GM19397 (cell line): ENCODE measurements around the gene R3HDM4.
"Not testable (repeated sequence)": the region's sequence is repeated elsewhere in the genome, so short reads cannot be mapped to it uniquely, and the experiment has no call there.

Source experiments
- ATAC-seq: cut with Tn5 transposase; IDR thresholded peaks from one replicate; pipeline ENCODE4 v1.9.1; 2021; ENCODE audit warnings: mild to moderate bottlenecking, moderate library complexity; ENCODE audit not compliant: unreplicated experiment

Gene R3HDM4

GRCh38 chr19:878751-879561, 34.1 kb downstream of the R3HDM4 start:
- not testable (repeated sequence) for ATAC-seq

GRCh38 chr19:877992-878660, 34.9 kb downstream of the R3HDM4 start:
- ATAC-seq = not testable (repeated sequence)

- ATAC-seq = no peak
Measured at GRCh38 chr19:876780-877314, 36.2 kb downstream of the R3HDM4 start.

GRCh38 chr19:876089-876488, 36.9 kb downstream of the R3HDM4 start:
- no peak for ATAC-seq

- ATAC-seq = no peak
Measured at GRCh38 chr19:875265-875879, 37.6 kb downstream of the R3HDM4 start.

- ATAC-seq = no peak
Measured at GRCh38 chr19:873561-874041, 39.4 kb downstream of the R3HDM4 start.

DNA sequence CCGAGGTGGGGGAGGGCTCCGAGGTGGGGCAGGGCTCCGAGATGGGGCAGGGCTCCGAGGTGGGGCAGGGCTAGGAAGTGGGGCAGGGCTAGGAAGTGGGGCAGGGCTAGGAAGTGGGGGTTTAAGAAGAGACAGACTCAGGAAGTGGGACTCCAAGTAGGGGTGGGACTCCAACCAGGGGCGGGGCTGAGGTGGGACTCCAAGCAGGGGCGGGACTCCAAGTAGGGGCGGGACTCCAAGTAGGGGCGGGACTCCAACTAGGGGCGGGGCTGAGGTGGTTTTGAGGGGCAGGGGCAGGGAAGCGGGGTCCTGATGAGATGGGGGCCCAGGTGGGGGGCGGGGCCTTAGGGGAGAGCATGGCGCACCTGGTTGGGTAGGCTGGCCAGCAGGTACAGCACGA, 39.9 kb downstream of the R3HDM4 start:
- ATAC-seq = no peak

DNA sequence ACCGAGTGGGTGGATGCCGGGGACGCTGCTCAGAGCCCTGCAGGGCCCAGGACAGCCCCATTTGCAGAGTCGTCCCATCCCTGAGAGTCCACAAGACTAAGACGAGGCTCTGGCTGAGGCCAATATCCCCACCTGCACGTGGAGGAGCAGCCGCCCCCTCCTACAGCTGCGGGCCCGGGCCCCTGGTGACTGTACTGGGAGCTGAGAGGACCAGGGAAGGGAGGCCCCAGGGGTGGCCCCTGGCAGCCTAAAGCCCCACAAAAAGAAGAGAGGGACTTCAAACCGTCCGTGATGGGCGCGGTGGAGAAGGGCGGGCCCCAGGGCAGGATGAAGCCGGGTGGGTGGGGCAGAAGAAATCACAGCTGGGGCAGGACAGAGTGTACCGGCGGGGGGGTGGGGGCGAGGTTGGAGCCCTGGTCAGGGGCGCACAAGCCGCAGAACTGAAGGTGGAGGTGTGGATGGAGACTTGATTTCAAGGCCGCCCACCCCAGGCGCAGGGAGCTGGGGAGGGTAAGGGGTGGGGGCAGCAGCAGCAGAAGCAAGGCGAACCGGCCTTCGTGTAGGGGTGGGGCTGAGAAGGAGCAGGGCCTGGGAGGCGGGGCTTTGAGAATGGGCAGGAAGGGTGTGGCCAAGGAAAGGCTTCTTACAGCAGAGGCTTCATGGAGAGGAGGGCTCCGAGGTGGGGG, 40.6 kb downstream of the R3HDM4 start:
- ATAC-seq = no peak

DNA sequence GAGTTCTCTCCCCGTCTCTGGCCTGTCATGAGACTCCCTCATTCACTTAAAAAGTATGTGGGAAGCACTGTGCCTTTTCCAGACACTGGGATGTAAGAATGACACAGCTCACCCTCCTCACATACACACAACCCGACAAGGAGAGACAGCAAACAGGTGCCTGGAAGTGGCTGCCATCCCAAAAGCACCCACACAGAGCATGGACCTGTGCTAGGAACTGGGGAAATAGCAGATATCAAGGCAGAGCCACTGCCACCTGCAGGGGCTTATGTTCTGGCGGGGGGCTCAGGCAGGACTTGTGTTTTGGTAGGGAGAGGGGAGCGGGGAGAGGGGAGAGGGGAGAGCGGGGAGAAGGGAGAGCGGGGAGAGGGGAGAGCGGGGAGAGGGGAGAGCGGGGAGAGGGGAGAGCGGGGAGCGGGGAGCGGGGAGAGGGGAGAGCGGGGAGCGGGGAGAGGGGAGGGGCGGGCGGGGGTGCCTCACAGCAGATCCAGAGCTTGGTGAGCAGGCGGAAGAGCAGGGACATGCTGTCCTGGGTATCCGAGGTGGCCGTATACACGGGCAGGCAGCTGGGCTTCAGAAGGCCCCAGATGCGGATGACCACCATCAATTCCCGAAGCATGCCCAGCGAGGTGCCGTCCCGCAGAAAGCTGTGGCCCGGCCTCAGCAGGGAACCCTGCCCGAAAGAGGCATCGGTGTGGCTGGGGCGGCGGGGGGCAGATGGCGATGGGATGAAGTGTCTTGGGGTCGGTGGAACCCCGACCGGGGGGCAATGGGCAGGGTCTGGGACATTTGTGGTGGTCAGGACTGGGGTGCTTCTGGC, 41.4 kb downstream of the R3HDM4 start:
- ATAC-seq = no peak

GRCh38 chr19:870963-871401, 42.0 kb downstream of the R3HDM4 start:
- ATAC-seq = no peak

DNA sequence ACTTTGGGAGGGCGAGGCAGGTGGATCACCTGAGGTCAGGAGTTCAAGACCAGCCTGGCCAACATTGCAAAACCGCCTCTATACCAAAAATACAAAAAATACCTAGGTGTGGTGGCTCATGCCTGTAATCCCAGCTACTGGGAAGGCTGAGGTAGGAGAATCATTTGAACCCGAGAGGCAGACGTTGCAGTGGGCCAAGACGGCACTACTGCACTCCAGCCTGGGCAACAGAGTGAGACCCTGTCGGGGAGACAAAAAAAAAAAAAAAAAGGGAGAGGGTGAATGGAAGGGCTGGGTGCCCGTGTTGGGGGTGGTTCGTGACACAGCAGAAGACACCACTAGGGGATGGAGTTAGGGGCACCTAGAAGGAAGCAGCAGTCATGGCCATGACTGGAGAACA, 42.7 kb downstream of the R3HDM4 start:
- no peak for ATAC-seq

DNA sequence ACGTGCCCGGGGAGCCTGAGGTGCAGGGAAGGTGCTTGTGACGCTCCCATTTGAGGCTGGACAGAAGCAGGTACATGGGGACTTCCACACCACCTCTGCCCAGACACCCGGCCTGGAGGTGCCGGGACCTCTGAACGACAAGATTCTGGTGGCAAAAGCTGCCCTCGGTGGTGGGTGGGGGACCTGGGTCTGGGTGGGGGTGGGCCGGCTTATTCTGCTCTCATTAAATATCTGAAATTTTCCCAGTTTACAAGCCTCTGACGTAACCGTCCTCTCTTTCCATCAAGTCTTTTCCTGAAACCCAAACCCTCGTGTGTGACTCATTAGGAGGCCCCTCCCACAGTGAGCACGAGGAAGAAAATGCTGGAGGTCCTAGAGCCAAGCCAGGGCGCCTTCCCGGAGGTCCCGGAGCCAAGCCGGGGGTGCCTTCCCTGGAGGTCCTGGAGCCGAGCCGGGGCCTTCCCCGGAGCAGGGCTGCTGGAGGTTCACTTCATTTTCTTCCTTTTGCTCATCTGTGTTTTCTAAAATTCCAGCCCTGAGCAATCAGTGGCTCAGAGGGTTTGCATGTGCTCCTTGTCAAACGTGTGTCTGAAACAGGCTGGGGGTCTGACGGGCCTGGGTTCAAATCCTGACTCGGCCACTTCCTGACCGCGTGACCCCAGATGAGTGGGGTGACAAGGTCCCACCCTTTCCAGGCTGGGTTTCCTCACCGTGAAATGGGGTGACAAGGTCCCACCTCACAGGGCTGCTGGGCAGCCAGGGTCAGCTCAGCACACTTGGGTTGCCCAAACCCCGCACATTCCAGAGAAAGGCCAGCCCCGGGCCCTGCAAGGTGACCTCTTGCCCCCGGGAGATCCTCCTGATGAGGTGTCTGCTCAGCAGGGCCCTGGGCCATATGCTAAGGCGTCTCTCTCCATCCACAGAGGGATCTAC, 43.5 kb downstream of the R3HDM4 start:
- no peak for ATAC-seq

DNA sequence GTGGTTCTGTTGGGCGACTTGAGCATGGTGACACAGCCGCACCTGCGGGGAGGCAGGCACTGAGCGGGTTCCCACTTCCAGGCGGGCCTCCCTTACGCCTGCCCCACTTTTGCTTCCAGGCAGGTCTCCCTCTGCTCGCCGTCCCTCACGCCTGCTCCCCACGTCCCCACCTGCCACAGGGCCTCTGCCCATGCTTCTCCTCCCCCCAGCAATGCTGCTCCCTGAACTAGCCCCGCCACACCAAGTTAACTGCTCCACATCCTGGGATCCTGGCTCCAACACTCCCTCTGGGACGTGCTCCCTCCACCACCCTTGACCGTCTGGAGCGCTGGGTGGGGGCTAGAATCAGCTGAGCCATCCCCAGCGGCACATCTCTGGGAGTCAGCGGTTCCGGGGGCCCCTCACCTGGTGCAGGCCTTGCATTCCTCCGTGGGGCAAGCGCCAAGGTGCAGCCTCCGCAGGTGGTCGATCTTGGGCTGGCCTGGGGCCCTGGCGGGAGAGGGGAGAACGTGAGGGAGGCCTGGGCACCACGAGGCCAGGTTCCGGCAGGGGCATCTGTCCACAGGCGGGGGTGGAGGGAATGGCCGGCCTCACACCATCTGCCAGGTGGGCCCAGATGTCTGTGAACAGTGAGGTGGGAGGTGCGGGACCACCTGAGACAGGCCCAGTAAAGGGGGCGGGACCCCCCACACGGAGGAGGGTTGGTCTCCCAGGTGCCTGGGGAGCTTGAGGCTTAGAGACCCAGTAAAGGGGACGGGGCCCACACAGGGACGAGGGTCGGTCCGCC, 44.4 kb downstream of the R3HDM4 start:
- ATAC-seq = no peak

GRCh38 chr19:867855-868457, 45.1 kb downstream of the R3HDM4 start:
- ATAC-seq = no peak

GRCh38 chr19:867301-867793, 45.7 kb downstream of the R3HDM4 start:
- no peak for ATAC-seq

DNA sequence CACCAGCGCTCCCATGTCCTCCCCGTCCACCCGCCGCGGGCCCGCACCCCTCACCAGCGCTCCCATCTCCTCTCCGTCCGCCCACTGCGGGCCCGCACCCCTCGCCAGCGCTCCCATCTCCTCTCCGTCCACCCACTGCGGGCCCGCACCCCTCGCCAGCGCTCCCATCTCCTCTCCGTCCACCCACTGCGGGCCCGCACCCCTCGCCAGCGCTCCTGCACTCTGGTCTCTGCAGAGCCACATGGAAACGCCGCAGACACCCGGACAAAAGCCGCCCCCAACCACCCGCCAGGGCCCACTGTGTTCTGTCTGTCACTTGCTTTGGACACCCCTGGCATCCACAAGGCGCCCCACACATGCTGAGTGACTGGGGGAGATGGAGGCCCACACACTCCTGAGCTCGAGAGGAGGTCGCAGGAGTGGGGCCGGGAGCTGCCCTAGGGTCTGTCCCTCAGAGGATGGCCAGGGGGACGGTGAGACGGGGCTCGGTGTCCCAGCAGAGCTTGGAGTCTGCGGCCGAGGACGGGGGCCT, 46.2 kb downstream of the R3HDM4 start:
- ATAC-seq = no peak

DNA sequence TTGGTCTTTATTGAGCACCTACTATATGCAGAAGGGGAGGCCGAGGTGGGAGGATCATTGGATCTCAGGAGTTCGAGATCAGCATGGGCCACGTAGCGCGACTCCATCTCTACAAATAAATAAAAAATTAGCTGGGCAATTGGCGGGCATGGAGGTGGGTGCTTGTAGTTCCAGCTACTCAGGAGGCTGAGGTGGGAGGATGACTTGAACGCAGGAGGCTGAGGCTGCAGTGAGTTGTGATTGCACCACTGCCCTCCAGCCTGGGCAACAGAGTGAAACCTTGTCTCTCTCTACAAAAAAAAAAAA, 49.8 kb downstream of the R3HDM4 start:
- no peak for ATAC-seq
